GM23338 (cell line): ENCODE results near the gene TSC2. TPM values are rescaled to one million over a fixed set of nuclear protein-coding genes. Genes with fewer than 3 reads are reported as not detected.

Experiments
- ATAC-seq: fragments of 200-7000 bp; cut with Tn5 transposase; 3 replicates; pipeline ENCODE4 v1.9.1; 2020
- DNase-seq: peaks from one replicate; pipeline ENCODE4 v3.0.0-alpha.2; 2015; ENCODE audit warnings: low spot score
- H2AFZ ChIP-seq: fragments of 200-600 bp; sonication (generic); 2 replicates; pipeline ENCODE4 v1.8.0; 2016; ENCODE audit warnings: antibody characterized with exemption, mild to moderate bottlenecking, moderate library complexity
- H3F3A ChIP-seq: fragments of 200-600 bp; sonication (generic); replicated peaks from 2 replicates; pipeline ENCODE4 v1.8.0; 2017; ENCODE audit warnings: antibody characterized with exemption, mixed run types, low read depth
- H3K27ac ChIP-seq: fragments of 200-600 bp; sonication (generic); 2 replicates; pipeline ENCODE4 v1.6.1; 2016; ENCODE audit warnings: low read depth
- H3K27me3 ChIP-seq: fragments of 200-600 bp; sonication (generic); 2 replicates; pipeline ENCODE4 v1.8.0; 2016; ENCODE audit warnings: mild to moderate bottlenecking, mixed run types, moderate library complexity; ENCODE audit not compliant: insufficient read depth
- H3K36me3 ChIP-seq: fragments of 200-600 bp; sonication (generic); 2 replicates; pipeline ENCODE4 v1.8.0; 2016; ENCODE audit warnings: mild to moderate bottlenecking; ENCODE audit not compliant: insufficient read depth
- H3K4me1 ChIP-seq: fragments of 200-600 bp; sonication (generic); 2 replicates; pipeline ENCODE4 v1.8.0; 2016; ENCODE audit warnings: mild to moderate bottlenecking, moderate library complexity; ENCODE audit not compliant: insufficient read depth
- H3K4me2 ChIP-seq: fragments of 200-600 bp; sonication (generic); 2 replicates; pipeline ENCODE4 v1.7.1; 2017; ENCODE audit warnings: mixed run types
- H3K4me3 ChIP-seq: fragments of 200-600 bp; sonication (generic); 2 replicates; pipeline ENCODE4 v1.6.1; 2016; ENCODE audit warnings: mixed run types
- H3K79me2 ChIP-seq: fragments of 200-600 bp; sonication (generic); replicated peaks from 2 replicates; pipeline ENCODE4 v1.8.0; 2017; ENCODE audit warnings: mild to moderate bottlenecking; ENCODE audit not compliant: insufficient read depth
- H3K9me2 ChIP-seq: fragments of 200-600 bp; sonication (generic); 2 replicates; pipeline ENCODE4 v1.8.0; 2017; ENCODE audit not compliant: insufficient read depth
- H4K20me1 ChIP-seq: fragments of 200-600 bp; sonication (generic); replicated peaks from 2 replicates; pipeline ENCODE4 v1.8.0; 2017; ENCODE audit warnings: mild to moderate bottlenecking; ENCODE audit not compliant: insufficient read depth
- H3K27ac Mint-ChIP-seq: 2 replicates; pipeline ENCODE4 v1.8.0; 2020; ENCODE audit warnings: inconsistent platforms, mild to moderate bottlenecking, moderate library complexity, mixed read lengths
- H3K27me3 Mint-ChIP-seq: 3 replicates; pipeline ENCODE4 v1.8.0; 2022; ENCODE audit warnings: low read depth, mild to moderate bottlenecking, moderate library complexity, mixed read lengths, inconsistent platforms; ENCODE audit not compliant: insufficient read depth, poor library complexity
- H3K36me3 Mint-ChIP-seq: 3 replicates; pipeline ENCODE4 v1.8.0; 2021; ENCODE audit warnings: low read depth, mild to moderate bottlenecking, inconsistent platforms, moderate library complexity, mixed read lengths
- H3K4me1 Mint-ChIP-seq: 3 replicates; pipeline ENCODE4 v1.8.0; 2020; ENCODE audit warnings: mild to moderate bottlenecking, inconsistent platforms, mixed read lengths
- H3K4me3 Mint-ChIP-seq: 3 replicates; pipeline ENCODE4 v1.8.0; 2021; ENCODE audit warnings: moderate library complexity, mild to moderate bottlenecking, inconsistent platforms, mixed read lengths
- H3K9me3 Mint-ChIP-seq: 3 replicates; pipeline ENCODE4 v1.8.0; 2020; ENCODE audit warnings: moderate library complexity, mild to moderate bottlenecking, inconsistent platforms, mixed read lengths
- CREB1 ChIP-seq: fragments of 250-450 bp; sonication (Bioruptor Pico); IDR thresholded peaks from 2 replicates; pipeline ENCODE4 v1.5.0; 2020; ENCODE audit warnings: low read depth, mild to moderate bottlenecking, moderate library complexity
- EZH2 ChIP-seq: fragments of 200-600 bp; sonication (generic); IDR thresholded peaks from one replicate; pipeline ENCODE4 v1.8.0; 2017; ENCODE audit warnings: antibody characterized with exemption, mild to moderate bottlenecking, low read depth; ENCODE audit not compliant: unreplicated experiment
- JUNB ChIP-seq: IDR thresholded peaks from one replicate; pipeline ENCODE4 v1.6.1; 2016; ENCODE audit warnings: antibody characterized with exemption; ENCODE audit not compliant: unreplicated experiment
- NANOG ChIP-seq: IDR thresholded peaks from 2 replicates; pipeline ENCODE4 v1.6.1; 2016; ENCODE audit warnings: antibody characterized with exemption, borderline replicate concordance
- STAT1 ChIP-seq: IDR thresholded peaks from one replicate; pipeline ENCODE4 v1.6.1; 2016; ENCODE audit warnings: antibody characterized with exemption; ENCODE audit not compliant: unreplicated experiment
- ZNF114 ChIP-seq: fragments of 250-450 bp; sonication (Bioruptor Pico); IDR thresholded peaks from 2 replicates; pipeline ENCODE4 v1.5.0; 2020; ENCODE audit warnings: mild to moderate bottlenecking, moderate library complexity
- ZNF331 ChIP-seq: fragments of 250-450 bp; sonication (Bioruptor Pico); IDR thresholded peaks from 2 replicates; pipeline ENCODE4 v1.5.0; 2020; ENCODE audit warnings: low read depth, mild to moderate bottlenecking, moderate library complexity
- polyA plus RNA-seq: library from polyadenylated mRNA; unstranded; fragments of >200 nt; fragmentation: Nextera tagmentation; extraction: Ambion mirVana; gene quantifications from 2 replicates; pipeline ENCODE4 v1.2.1, GENCODE V29; 2016
- total RNA-seq: library from RNA; depleted of rRNA; stranded (reverse); fragments of >200 nt; shearing (Covaris generic); gene quantifications from 2 replicates; pipeline ENCODE4 v1.2.3, GENCODE V29; 2014
- TF ChIP-seq, protein P1 (sequence below): fragments of 250-450 bp; sonication (Bioruptor Pico); IDR thresholded peaks from 2 replicates; pipeline ENCODE4 v1.5.0; 2020; ENCODE audit warnings: mild to moderate bottlenecking, moderate library complexity
- TF ChIP-seq, protein P2 (sequence below): IDR thresholded peaks from one replicate; pipeline ENCODE4 v1.6.1; 2018; ENCODE audit warnings: antibody characterized with exemption; ENCODE audit not compliant: unreplicated experiment

TSC2 gene
- total and polyA plus RNA-seq, 2 experiments from 2014 or later = 40.5 to 93.0 TPM

DNA sequence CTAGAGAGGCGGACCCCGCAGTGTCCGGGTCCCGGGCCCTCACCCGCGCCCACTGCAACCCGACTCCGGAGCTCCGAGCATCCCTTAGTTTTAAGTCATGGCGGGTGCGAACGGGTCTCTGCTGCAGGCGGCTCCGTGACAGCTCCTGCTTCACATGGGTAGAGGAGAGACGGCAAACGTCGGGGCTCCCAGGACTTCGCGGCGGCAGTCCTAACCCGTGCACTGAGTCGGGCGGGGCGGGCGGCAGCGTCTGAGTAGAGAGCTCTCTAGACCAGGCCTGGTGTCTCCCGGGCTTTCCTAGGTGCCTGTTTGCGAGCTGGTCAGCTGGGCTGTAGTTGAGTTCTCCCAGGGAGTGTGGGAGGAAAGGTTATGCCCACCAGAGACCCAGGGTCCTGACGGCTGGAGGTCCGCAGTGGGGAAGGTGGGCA, 345 bp downstream of the TSC2 start (continued):
- no peak for TF ChIP-seq ZNF331 (CRISPR knock-in tag)
- TF ChIP-seq, protein P1, sequence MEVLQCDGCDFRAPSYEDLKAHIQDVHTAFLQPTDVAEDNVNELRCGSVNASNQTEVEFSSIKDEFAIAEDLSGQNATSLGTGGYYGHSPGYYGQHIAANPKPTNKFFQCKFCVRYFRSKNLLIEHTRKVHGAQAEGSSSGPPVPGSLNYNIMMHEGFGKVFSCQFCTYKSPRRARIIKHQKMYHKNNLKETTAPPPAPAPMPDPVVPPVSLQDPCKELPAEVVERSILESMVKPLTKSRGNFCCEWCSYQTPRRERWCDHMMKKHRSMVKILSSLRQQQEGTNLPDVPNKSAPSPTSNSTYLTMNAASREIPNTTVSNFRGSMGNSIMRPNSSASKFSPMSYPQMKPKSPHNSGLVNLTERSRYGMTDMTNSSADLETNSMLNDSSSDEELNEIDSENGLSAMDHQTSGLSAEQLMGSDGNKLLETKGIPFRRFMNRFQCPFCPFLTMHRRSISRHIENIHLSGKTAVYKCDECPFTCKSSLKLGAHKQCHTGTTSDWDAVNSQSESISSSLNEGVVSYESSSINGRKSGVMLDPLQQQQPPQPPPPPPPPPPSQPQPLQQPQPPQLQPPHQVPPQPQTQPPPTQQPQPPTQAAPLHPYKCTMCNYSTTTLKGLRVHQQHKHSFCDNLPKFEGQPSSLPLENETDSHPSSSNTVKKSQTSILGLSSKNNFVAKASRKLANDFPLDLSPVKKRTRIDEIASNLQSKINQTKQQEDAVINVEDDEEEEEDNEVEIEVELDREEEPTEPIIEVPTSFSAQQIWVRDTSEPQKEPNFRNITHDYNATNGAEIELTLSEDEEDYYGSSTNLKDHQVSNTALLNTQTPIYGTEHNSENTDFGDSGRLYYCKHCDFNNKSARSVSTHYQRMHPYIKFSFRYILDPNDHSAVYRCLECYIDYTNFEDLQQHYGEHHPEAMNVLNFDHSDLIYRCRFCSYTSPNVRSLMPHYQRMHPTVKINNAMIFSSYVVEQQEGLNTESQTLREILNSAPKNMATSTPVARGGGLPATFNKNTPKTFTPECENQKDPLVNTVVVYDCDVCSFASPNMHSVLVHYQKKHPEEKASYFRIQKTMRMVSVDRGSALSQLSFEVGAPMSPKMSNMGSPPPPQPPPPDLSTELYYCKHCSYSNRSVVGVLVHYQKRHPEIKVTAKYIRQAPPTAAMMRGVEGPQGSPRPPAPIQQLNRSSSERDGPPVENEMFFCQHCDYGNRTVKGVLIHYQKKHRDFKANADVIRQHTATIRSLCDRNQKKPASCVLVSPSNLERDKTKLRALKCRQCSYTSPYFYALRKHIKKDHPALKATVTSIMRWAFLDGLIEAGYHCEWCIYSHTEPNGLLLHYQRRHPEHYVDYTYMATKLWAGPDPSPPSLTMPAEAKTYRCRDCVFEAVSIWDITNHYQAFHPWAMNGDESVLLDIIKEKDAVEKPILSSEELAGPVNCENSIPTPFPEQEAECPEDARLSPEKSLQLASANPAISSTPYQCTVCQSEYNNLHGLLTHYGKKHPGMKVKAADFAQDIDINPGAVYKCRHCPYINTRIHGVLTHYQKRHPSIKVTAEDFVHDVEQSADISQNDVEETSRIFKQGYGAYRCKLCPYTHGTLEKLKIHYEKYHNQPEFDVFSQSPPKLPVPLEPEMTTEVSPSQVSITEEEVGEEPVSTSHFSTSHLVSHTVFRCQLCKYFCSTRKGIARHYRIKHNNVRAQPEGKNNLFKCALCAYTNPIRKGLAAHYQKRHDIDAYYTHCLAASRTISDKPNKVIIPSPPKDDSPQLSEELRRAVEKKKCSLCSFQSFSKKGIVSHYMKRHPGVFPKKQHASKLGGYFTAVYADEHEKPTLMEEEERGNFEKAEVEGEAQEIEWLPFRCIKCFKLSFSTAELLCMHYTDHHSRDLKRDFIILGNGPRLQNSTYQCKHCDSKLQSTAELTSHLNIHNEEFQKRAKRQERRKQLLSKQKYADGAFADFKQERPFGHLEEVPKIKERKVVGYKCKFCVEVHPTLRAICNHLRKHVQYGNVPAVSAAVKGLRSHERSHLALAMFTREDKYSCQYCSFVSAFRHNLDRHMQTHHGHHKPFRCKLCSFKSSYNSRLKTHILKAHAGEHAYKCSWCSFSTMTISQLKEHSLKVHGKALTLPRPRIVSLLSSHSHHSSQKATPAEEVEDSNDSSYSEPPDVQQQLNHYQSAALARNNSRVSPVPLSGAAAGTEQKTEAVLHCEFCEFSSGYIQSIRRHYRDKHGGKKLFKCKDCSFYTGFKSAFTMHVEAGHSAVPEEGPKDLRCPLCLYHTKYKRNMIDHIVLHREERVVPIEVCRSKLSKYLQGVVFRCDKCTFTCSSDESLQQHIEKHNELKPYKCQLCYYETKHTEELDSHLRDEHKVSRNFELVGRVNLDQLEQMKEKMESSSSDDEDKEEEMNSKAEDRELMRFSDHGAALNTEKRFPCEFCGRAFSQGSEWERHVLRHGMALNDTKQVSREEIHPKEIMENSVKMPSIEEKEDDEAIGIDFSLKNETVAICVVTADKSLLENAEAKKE (CRISPR knock-in tag) = no peak
- no peak for TF ChIP-seq JUNB
- no peak for TF ChIP-seq ZNF114 (CRISPR knock-in tag)
- no peak for TF ChIP-seq EZH2
- no peak for TF ChIP-seq STAT1

DNA sequence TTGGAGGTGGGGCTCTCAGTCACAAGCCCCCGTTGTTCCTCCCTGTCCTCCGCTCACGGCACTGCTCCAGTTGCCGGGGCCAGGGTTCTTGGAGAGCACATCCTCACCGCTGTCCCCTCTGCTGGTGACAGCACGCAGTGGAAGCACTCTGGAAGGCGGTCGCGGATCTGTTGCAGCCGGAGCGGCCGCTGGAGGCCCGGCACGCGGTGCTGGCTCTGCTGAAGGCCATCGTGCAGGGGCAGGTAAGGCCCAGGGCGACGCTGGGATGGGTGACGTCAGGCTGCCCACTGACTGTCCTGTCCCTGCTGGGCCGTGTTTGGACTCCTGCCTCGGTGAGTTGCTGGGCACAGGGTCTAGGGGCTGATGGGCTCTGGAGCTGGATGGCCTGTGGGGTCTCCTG, 5.4 kb downstream of the TSC2 start:
- no peak overlapping the region for H3K4me3 ChIP-seq
- H3F3A ChIP-seq = no peaks in the 10 kb centered on the region
- peaks cover 8% of the 10 kb centered on the region for H3K27me3 Mint-ChIP-seq
- no peak for DNase-seq
- H3K9me3 Mint-ChIP-seq = no peaks in the 10 kb centered on the region
- no peaks in the 10 kb centered on the region for H4K20me1 ChIP-seq
- no peaks in the 10 kb centered on the region for H3K27me3 ChIP-seq
- no peak for ATAC-seq
- no peak overlapping the region for H3K27ac Mint-ChIP-seq
- peaks cover 17% of the 10 kb centered on the region for H3K36me3 Mint-ChIP-seq
- H3K4me2 ChIP-seq = no peak overlapping the region
- peaks cover 10% of the 10 kb centered on the region for H3K79me2 ChIP-seq
- H3K9me2 ChIP-seq = no peaks in the 10 kb centered on the region
- no peaks in the 10 kb centered on the region; the same call in 1 of the 2 replicates for H3K36me3 ChIP-seq
- no peak overlapping the region for H2AFZ ChIP-seq
- peaks cover 5% of the 10 kb centered on the region; the same call in 2 of the 3 replicates for H3K4me1 Mint-ChIP-seq
- no peak overlapping the region for H3K27ac ChIP-seq
- no peak overlapping the region for H3K4me3 Mint-ChIP-seq
- peaks cover 4% of the 10 kb centered on the region; the same call in 1 of the 2 replicates for H3K4me1 ChIP-seq
- TF ChIP-seq STAT1 (no peak), CREB1 (CRISPR knock-in tag) (no peak), NANOG (no peak), ZNF114 (CRISPR knock-in tag) (no peak)
- TF ChIP-seq, protein P2, sequence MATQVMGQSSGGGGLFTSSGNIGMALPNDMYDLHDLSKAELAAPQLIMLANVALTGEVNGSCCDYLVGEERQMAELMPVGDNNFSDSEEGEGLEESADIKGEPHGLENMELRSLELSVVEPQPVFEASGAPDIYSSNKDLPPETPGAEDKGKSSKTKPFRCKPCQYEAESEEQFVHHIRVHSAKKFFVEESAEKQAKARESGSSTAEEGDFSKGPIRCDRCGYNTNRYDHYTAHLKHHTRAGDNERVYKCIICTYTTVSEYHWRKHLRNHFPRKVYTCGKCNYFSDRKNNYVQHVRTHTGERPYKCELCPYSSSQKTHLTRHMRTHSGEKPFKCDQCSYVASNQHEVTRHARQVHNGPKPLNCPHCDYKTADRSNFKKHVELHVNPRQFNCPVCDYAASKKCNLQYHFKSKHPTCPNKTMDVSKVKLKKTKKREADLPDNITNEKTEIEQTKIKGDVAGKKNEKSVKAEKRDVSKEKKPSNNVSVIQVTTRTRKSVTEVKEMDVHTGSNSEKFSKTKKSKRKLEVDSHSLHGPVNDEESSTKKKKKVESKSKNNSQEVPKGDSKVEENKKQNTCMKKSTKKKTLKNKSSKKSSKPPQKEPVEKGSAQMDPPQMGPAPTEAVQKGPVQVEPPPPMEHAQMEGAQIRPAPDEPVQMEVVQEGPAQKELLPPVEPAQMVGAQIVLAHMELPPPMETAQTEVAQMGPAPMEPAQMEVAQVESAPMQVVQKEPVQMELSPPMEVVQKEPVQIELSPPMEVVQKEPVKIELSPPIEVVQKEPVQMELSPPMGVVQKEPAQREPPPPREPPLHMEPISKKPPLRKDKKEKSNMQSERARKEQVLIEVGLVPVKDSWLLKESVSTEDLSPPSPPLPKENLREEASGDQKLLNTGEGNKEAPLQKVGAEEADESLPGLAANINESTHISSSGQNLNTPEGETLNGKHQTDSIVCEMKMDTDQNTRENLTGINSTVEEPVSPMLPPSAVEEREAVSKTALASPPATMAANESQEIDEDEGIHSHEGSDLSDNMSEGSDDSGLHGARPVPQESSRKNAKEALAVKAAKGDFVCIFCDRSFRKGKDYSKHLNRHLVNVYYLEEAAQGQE = no peak
